ENCODE measurements around the gene RFLNA. TPM values are rescaled to one million over a fixed set of nuclear protein-coding genes. Genes with fewer than 3 reads are reported as not detected.
A peak's percentile ranks its signal among the peaks of the same experiment; 100 is the strongest.

The RFLNA gene
- total RNA-seq, 1 donor from 2014 or later: 1.4 TPM

- Histone ChIP-seq H3K4me3 (no peak overlapping the region), H3K36me3 (no peaks in the 10 kb centered on the region), H2AFZ (replicated peaks) (no peak overlapping the region), H3K9ac (no peak overlapping the region), H3K4me2 (no peak overlapping the region), H3K79me2 (ENCODE audit: low read depth) (no peaks in the 10 kb centered on the region), H3K9me3 (ENCODE audit: low read depth) (no peaks in the 10 kb centered on the region), H3K27ac (no peak overlapping the region), H3F3A (ENCODE audit: low read depth) (no peaks in the 10 kb centered on the region), H4K20me1 (ENCODE audit: low read depth) (no peaks in the 10 kb centered on the region), H3K4me1 (peaks cover 8% of the 10 kb centered on the region), H3K27me3 (no peaks in the 10 kb centered on the region)
- TF ChIP-seq EZH2phosphoT487 (IDR thresholded peaks at IDR 0.05) (no peak), EZH2 (IDR thresholded peaks at IDR 0.05) (no peak)
- TF ChIP-seq, protein P1, sequence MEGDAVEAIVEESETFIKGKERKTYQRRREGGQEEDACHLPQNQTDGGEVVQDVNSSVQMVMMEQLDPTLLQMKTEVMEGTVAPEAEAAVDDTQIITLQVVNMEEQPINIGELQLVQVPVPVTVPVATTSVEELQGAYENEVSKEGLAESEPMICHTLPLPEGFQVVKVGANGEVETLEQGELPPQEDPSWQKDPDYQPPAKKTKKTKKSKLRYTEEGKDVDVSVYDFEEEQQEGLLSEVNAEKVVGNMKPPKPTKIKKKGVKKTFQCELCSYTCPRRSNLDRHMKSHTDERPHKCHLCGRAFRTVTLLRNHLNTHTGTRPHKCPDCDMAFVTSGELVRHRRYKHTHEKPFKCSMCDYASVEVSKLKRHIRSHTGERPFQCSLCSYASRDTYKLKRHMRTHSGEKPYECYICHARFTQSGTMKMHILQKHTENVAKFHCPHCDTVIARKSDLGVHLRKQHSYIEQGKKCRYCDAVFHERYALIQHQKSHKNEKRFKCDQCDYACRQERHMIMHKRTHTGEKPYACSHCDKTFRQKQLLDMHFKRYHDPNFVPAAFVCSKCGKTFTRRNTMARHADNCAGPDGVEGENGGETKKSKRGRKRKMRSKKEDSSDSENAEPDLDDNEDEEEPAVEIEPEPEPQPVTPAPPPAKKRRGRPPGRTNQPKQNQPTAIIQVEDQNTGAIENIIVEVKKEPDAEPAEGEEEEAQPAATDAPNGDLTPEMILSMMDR (IDR thresholded peaks at IDR 0.05): no peak
- Mint-ChIP-seq H3K9me3 (peaks cover 6% of the 10 kb centered on the region), H3K27ac (no peak overlapping the region), H3K4me3 (no peak overlapping the region), H3K4me1 (peaks cover 30% of the 10 kb centered on the region), H3K36me3 (no peaks in the 10 kb centered on the region), H3K27me3 (ENCODE audit: insufficient read depth, low read depth) (peaks cover 16% of the 10 kb centered on the region)
- DNase-seq (ENCODE audit: low spot score): no peak
Measured at GRCh38 chr12:124277394-124278241, 17.3 kb upstream of the RFLNA start.

DNA sequence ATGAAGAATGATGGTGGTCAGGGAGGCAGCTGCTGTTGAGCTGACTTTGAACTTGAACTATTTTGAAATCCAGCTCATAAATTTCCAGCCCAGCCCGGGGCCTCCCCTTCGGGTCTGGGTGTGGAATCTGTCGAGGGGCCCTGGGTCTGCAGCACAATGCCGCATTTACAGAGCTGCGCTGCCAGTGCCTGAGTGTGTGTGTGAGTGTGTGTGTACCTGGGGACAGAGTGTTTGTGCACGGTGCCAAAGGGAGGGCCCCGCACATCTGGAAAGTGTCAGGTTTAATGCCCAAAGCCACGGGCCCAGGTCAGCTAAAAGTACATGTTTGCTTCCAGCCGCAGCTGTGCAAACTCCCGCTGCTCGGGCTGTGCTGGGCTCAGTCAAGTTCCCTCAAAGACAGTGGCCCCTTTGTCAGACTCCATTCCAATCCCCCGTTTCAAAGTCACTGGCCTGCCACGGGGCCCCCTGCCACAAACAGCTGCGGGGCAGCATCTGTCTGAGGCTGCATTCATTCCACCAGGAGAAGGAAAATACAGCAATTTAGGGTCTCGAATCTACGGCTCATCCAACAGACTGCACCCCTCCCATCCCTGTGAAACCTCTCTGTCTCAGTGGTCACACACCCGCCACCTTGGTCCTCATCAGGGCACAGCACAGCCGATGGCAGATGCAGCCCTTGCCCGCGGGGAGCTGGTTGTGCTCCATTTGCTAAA is 16.3 kb upstream of the RFLNA start:
- H3K4me1 Mint-ChIP-seq: peaks cover 28% of the 10 kb centered on the region
- H3K4me1 ChIP-seq: peaks cover 8% of the 10 kb centered on the region
- H4K20me1 ChIP-seq (ENCODE audit: low read depth): no peaks in the 10 kb centered on the region
- peaks cover 18% of the 10 kb centered on the region for H3K27me3 Mint-ChIP-seq (ENCODE audit: insufficient read depth, low read depth)
- no peak overlapping the region for H3K9ac ChIP-seq
- H3K27me3 ChIP-seq: no peaks in the 10 kb centered on the region
- H3F3A ChIP-seq (ENCODE audit: low read depth): no peaks in the 10 kb centered on the region
- H3K27ac Mint-ChIP-seq: peak overlapping the region; percentile 95
- no peaks in the 10 kb centered on the region for H3K79me2 ChIP-seq (ENCODE audit: low read depth)
- no peaks in the 10 kb centered on the region for H3K36me3 Mint-ChIP-seq
- no peaks in the 10 kb centered on the region for H3K36me3 ChIP-seq
- H3K4me2 ChIP-seq: no peak overlapping the region
- no peak overlapping the region for H3K27ac ChIP-seq
- H3K9me3 Mint-ChIP-seq: peaks cover 6% of the 10 kb centered on the region
- no peak overlapping the region for H3K4me3 ChIP-seq
- H3K4me3 Mint-ChIP-seq: peak overlapping the region; percentile 16
- no peak for DNase-seq (ENCODE audit: low spot score)
- TF ChIP-seq EZH2 (IDR thresholded peaks at IDR 0.05): no peak
- TF ChIP-seq EZH2phosphoT487 (IDR thresholded peaks at IDR 0.05): no peak
- TF ChIP-seq, protein P1 (IDR thresholded peaks at IDR 0.05): no peak
- no peaks in the 10 kb centered on the region for H3K9me3 ChIP-seq (ENCODE audit: low read depth)
- no peak overlapping the region for H2AFZ ChIP-seq (replicated peaks)

GRCh38 chr12:124279315-124279714 is 15.6 kb upstream of the RFLNA start:
- Histone ChIP-seq H2AFZ (replicated peaks) (no peak overlapping the region), H3K4me1 (peaks cover 8% of the 10 kb centered on the region), H3K9me3 (ENCODE audit: low read depth) (no peaks in the 10 kb centered on the region), H3K27ac (no peak overlapping the region), H4K20me1 (ENCODE audit: low read depth) (no peaks in the 10 kb centered on the region), H3K27me3 (no peaks in the 10 kb centered on the region), H3K36me3 (no peaks in the 10 kb centered on the region), H3K4me3 (no peak overlapping the region), H3K4me2 (no peak overlapping the region), H3K79me2 (ENCODE audit: low read depth) (no peaks in the 10 kb centered on the region), H3F3A (ENCODE audit: low read depth) (no peaks in the 10 kb centered on the region), H3K9ac (no peak overlapping the region)
- H3K27me3 Mint-ChIP-seq (ENCODE audit: insufficient read depth, low read depth): peaks cover 19% of the 10 kb centered on the region
- TF ChIP-seq EZH2 (IDR thresholded peaks at IDR 0.05): no peak
- no peak for TF ChIP-seq EZH2phosphoT487 (IDR thresholded peaks at IDR 0.05)
- TF ChIP-seq, protein P1 (IDR thresholded peaks at IDR 0.05): no peak
- DNase-seq (ENCODE audit: low spot score): no peak
- H3K27ac Mint-ChIP-seq: peak overlapping the region; percentile 95
- peaks cover 9% of the 10 kb centered on the region for H3K9me3 Mint-ChIP-seq
- no peak overlapping the region for H3K4me3 Mint-ChIP-seq
- peaks cover 24% of the 10 kb centered on the region for H3K4me1 Mint-ChIP-seq
- peaks cover 2% of the 10 kb centered on the region for H3K36me3 Mint-ChIP-seq
